A549 (cell line): Measurements from ENCODE around the gene C11orf68.

Source experiments
- CTCF ChIP-seq: fragments of >200 bp; sonication (Bioruptor Twin); formaldehyde crosslinking; IDR thresholded peaks from 3 replicates; pipeline ENCODE4 v1.5.1; 2016
- POLR2A ChIP-seq: IDR thresholded peaks from 2 replicates; pipeline ENCODE4 v1.6.1; 2012; ENCODE audit warnings: mild to moderate bottlenecking, low read length

GRCh38 chr11:65886826-65887722 is 31.8 kb downstream of the C11orf68 start:
- TF ChIP-seq POLR2A (no peak), CTCF (no peak)
